Hepatic stellate cell (primary cell): ENCODE data around the gene PTN.

Experiments
- DNase-seq: peaks from one replicate; pipeline ENCODE4 v3.0.0; 2011; ENCODE audit warnings: low spot score

The PTN gene, protein sequence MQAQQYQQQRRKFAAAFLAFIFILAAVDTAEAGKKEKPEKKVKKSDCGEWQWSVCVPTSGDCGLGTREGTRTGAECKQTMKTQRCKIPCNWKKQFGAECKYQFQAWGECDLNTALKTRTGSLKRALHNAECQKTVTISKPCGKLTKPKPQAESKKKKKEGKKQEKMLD

DNA sequence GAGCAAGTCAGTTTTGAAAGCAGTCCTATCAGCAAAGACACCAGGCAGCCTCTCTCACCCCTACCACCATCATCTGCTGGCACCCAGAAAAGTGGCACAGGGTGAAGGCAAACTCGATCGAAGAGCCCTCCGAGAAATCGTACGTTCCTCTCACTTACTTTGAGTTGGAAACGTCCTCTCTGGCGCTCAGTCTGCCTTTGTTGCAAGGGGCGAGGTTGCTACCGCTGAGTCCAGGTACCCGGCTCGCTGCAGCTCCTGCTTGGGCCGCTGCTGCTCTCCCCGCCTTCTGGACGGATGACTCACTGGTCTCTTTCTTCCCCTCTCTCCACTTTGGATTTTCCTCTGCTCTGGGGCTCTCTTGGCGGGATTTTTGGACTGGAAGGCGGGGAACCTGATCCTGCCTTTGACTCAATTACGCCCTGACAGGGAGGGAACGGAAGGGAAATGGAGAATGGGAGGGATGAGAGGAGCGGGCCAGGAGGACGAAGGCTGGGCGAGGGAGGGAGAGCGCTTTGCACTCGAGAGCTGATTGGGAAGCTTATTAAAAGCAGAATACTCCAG is at the start of gene PTN:
PTN (minus strand) TSS at position 453 of the 561 bp plus-strand sequence. CDS start 88,760 bp downstream, outside the sequence.
- DNase-seq, result peak; percentile 37

DNA sequence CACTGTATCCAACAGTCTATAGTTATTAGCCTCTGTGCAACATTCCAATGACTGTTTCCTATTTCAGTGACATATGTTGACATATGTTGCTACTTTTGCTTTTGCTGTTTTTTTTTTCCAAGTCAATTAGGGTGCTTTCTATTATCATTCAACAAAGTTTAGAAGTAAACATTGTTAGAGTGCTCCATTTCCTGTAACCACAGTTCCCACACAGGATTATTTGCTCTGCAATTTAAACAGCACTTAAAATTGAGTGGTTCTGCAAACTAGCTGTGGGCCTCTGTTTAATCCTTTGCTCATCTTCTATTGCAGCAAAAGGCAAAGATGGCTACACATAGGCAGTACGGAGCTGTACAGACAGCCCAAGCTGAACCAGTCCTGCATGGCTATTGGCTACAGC is 46.5 kb upstream of the PTN start:
- DNase-seq, result no peak

DNA sequence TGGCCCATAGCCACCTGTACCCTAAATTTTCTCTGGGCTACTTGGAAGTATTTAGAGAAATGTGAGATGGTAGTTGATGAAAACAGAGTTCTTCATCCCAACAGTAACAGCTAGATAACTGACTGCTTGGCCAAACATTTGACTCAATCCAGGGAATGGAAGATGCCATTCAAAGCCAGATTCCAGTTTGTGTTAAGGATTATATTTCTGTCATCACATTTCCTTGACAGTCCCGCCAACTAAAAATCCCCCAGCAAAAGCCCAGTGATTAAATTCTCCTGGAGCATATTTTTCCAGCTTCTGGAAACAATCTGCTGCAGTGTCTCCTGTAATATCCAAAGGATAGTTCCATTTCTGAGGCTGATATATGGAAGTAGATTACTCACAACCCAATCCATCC is 45.4 kb upstream of the PTN start:
- no peak for DNase-seq

DNA sequence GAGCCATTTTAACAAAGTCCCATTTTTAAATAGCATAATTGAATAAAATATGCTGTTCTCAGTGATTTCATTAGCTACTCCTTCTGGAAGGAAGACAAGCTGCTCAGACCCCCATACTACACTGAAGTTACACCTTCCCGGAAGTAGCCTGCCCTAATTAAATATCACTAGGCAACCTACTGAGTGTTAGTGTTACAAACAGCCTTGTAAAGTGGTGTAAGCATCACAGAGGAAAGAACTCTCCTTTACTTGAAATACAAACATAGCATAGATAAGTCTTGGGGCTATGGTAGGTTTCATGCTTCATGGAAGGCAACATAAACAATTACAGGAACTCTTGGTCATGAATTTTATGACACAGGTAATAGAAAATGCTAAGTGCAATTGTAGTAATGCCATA is 43.4 kb upstream of the PTN start:
- DNase-seq, result no peak

DNA sequence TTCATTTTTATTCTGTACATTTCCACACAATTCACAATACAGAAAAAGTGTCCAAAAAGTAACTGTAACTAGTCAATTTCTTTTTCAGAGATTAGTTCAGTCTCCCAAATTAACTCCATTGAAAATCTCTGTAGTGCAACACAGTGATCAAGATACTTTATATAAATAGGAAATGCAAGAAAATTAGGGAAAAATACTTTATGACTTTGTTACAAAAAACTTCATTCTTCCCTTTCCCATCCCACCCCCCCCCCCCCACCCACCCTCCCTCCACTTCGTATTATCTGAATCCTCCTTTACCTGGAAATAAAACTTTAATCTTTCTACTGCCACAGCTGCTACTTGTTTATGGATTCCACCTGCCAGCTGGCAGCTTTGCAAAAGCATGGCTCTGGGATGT is 37.5 kb upstream of the PTN start:
- no peak for DNase-seq

DNA sequence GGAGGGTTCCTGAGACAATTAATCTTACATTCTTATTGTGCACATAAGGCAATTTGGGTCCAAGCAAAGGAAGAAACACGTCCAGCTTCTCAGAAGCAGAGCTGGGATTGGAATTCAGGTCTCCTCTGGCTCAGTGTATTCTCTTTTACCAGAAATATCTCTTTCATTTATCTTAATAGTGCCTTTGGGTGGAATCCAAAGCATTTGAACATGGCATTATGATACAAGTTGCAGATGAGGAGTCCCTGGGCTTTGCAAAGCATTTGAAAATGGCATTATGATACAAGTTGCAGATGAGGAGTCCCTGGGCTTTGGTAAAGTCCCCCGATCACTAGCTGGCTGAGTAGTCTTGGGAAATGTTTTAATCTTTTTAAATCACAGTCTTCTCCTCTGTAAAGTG is 30.0 kb upstream of the PTN start:
- DNase-seq, result no peak

DNA sequence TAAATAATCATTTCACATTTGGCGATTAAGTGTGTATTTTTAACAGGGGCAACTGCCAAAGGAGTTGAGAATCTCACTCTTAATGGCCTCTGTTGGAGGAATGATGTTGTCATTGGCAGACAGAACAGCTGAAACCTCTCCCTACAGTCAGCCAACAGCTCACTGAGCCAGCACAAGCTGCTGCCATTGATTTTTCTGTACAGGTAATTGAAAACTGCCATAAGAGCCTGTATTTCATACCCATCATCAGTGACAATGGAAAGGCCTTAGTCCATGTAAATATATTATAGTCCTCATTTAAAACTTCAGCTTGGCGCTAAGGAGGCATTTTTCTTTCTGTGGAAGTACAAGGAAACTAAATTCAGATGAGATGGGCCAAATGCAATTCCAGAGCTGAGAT is 28.1 kb upstream of the PTN start:
- DNase-seq, result no peak

DNA sequence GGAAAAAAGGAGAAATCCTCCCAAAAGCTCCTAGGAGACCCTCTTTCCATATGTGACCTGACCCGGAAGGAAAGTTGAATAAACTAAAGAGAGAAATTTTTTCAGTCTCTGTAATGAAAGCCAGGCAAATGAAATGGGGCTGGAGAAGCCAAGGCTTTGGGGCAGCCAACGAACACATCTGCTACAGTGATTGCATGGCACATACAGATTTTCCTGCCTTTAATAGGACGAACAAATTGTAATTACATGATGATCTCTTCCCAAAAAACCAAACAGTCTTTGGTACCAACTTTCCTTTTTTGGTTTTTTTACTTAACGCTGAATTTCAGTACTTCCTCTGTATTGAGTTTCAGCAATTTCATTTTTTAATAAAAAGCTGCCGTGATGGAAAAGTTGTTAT is 23.5 kb upstream of the PTN start:
- no peak for DNase-seq

DNA sequence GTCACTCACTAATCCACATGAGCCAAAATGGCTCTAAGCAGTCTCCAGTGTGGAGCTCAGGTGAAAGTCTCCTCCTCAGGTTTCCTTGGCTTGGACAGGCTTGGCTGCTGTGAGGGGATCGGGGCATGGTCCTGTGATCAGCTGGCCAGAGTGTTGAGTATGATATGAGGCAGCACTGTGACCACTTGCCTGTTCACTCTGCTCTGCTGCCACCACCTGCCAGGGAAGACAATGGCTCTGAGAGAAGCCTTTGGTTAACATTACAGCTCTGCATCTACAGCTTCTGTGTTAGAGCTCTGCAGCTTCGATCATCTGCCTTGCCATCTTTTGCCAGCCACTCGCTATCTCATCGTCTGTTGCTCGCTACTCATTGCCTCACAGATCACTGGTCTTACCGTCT is 20.1 kb upstream of the PTN start:
- no peak for DNase-seq

DNA sequence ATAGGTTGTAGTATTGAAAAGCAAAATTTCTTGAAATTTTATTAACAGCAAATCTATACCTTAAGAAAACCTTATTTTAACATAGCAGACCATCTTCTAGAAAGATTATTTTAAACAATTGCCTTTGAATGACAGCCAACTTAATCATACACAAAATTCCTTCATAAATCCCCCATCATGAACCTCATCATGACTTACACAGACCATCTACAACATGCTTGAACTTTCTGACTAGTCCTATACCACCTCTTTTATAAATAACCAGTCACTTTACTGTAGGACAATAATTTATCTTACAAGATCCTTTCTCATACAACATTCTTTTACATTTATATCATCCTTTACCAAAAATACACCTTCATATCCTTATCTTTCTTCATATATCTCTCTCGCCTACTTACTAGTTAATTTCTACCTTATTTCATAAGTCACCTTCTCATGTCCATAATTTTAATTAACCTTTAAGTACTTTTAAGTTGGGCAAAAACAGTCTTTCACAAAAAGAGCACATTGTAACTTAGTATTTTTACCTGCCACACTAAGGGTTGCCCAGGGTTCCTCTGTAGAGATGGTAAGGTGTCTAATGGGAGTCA is 16.6 kb upstream of the PTN start:
- no peak for DNase-seq

DNA sequence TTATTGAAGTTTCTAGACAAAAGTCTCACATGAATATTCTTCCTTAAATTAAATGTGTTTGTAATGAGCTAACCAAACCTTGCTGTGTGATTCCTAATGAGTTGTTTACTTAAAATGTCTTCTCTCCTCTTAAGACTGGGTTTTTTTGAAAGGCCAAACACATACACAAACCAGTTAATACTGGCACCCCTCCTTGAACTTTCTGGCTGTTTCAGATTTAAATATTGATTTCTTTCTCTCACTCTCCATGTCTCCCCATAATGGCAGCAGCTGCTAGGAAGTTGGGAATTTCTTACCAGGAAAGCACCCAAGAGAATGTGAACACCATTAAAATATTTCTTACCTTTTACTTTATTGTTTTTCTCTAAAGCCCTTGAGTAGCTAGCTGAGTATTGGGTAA is 11.4 kb upstream of the PTN start:
- no peak for DNase-seq

DNA sequence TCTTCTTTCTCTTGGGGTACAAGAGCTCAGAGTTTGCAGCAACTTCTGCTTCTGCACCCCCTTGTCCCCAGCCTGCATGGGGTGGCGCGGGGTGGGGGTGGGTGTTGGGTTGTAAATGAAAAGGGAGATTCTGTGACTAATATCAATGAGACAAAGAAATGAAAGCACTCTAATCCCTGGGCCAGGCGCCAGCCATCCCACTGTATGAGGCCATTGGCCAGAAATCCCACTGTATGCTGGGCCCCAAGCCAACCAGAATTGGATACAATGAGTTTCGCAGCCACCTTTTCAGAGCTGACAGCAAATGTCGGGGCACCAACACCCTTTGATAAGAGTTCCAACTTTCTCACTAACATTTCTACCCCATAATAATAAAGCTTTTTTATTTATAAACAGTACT is 10.9 kb upstream of the PTN start:
- DNase-seq, result peak; percentile 7

DNA sequence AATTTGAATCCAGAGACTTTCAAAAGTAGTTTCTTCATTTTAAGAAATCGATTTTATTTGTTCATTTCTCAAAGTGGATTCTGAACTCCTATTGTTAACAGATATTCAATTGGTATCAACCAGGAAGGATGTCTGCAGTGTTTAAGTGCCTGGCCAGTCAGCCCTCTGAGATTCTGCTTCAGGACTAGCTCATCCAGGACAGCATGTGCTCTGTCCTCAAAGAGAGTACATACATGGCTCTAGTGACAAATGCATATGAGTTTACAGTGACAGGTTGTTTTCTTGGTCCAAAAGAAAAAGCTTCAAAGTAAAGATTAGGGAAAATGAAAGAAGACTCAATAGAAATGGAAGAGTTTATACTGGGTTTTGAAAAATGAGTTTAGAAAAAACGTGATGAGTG is 8.4 kb upstream of the PTN start:
- DNase-seq, result no peak

DNA sequence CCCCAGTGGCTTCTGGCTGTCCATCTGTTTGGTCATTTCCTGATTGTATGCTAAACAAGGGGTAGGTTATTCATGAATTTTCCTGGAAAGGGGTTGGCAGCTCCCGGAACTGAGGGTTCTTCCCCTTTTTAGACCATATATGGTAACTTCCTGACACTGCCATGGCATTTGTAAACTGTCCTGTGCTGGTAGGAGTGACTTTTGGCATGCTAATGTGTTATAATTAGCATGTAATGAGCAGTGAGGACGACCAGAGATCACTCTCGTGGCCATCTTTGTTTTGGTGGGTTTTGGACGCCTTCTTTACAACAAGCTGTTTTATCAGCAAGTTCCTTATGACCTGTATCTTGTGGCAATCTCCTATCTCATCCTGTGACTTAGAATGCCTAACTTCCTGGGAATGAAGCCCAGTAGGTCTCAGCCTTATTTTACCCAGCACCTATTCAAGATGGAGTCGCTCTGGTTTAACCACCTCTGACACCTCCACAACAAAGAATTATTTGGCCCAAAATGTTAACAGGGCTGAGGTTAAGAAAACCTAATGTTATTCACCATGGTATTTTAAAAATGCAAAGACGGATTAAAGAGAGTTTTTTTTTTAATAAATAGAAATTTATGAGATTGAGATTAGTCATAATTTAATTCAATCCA is 2.4 kb upstream of the PTN start:
- no peak for DNase-seq

DNA sequence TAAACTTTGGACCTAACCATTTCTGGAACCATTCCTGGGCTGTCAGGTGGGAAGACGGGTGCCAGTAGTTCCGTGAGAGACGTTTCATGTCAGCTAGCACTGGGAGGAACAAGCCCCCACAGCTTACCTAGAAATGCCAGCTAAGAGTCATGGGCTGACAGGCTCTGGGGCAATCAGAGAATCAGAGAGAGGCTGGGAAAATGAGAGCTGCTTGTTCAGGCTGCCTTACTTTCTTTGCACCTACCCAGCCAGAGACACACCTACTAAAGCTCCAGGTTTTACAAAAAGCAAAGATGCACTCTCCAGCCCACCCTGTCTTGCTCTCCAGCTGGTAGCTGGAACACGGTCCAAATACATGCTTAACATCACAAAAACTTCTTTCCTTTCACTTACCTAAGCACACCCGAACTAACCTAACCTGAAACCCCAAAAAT is 688 bp downstream of the PTN start:
- DNase-seq, result no peak

DNA sequence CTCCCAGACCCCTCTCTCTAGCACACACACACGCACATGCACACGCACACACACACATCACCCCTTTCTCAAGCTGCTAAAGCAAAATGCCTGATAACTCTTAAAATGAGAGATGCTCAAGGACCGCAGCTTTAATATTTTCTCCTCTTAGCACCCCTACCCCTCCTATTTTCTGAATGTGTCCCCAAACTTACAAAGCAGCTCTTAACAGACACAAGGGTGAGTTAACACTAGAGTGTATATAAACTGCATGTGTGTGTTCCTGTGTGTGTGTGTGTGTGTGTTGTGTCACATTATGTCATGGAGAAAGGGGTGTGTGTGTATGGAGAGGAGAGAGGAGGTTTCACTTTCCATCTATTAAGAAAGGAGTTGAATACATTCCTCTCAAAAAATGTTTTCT is 1.3 kb downstream of the PTN start:
- no peak for DNase-seq

DNA sequence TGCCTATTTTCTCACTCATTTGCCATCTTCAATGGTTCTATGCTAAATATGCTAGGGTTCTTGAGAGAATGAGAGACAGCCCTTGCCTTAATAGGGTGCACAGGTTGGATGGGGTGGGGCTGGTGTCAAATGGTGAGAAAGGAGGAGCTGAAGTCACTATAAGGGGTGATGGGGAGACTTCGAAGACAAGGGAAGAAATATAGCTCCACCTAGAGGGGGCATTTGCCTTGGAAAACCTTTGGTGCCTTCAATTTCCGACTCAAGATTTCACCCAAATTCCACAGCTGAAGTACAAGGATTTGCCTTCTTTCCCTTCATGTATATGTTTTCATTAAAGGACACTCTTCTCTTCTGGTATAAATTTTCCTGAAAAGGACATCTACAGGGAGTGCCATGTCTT is 5.6 kb downstream of the PTN start:
- no peak for DNase-seq

DNA sequence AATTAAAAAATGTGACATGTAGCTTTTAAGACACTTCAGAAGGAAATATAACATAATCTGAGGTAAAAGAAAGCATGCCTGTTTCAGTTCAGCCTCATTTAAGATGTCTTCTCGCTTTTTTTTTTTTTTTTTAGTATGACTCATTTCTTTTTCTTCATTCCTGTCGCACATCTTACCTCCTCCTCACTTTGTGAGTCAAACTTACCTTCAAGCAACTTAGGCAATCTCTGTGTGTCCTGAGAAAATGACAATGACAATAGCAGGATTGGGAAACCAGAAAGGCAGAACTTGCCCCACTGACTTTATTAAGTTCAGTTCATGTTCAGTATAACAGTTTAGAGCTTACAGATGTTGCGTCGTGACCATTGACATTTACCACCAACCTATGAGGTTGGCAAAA is 7.7 kb downstream of the PTN start:
- DNase-seq, result no peak

DNA sequence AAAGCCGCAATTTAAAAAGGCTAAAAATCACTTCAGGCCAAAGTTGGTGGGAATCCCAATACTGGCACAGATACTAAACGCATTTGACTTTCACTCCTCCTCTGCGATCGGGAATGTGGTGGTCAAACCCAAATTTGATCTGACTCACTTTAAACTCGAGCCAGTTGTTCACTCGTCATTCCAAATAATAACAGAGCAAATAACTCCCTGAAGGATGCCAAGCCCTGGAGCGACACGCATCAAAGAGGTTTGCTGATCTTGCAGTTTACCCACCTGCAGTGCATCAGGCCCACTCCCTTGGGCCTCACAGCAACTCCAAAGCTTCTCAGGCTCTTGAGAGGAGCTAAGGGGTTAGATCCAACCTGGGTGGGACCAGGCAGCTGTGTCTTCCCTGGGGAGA is 12.2 kb downstream of the PTN start:
- no peak for DNase-seq

DNA sequence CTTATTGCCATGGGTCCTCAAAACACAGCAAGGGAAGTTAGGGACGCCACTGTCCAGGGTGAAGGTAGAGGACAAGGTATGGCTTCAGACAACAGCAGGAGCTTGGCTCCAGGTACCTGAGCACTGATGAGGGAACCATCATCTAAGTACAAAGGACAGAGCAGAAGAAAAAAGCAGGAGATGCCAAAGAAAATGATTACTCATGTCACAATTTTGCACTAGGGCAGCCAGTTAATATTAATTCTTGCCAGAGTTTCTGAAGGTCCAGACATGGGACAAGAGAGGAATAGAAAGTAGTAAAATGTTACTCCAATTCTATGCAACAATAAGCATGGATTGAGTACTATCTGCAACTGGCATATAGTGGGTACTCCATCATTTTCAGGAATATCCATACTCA is 14.1 kb downstream of the PTN start:
- no peak for DNase-seq

DNA sequence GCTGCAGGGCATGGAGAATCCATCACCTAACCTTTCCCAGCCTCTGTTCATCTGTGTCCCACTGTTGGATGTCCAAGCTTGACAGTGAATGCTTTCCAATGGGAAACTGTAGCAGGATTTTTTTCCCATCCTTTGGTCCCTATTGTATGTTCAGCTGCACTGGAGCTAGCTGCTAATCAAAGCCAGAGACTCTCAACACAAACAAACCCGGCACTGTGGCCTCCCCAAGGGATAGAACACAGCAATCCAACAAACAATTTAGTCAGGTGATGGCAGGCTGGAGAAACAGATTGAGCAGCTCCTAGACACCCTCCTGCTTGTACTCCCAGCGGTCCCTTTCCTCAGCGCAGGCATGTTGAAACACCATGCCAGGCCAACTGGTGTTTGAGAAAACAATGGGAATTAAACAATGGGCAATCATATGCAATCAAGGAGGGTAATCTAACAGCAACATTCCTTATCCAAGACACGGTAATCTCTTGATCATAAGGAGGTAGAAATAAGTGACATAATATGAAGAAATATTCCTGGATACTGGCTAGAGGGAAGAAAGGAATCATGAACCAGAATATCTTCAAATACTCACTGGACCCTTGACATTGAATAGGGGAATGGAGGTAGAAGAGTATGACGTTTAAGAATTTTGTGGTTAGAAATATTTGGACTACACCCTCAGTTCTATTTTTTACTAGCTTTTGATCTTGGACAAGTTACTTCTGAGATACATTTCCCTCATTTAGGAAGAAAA is 15.0 kb downstream of the PTN start:
- DNase-seq, result no peak

DNA sequence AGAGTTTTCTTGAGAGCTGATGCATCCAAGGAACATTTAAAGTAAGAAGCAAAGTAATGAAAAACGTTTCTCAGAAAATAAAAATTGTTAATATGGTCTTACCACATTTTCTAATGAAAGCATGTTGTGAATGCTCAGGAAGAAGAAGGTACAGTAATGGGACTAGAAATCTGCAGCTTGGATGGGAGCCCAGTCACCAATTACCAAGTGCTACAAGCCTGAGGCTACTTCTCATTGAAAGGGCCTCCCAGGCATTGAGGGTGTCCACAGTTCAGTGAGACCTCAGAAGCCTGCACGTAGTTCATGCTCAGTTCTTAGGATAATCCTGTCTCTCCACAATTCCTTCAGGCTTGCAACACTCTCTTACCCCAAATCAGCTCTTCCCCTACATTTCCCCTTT is 17.6 kb downstream of the PTN start:
- no peak for DNase-seq
